ENCODE data around the gene REV3L. TPM values are rescaled to one million over a fixed set of nuclear protein-coding genes. Genes with fewer than 3 reads are reported as not detected.

The REV3L gene
- total and polyA plus RNA-seq, 2 of the 13 experiments (the other 11 are each of a cell fraction or from before 2014, with no cell fraction given): 12.8 to 31.3 TPM

DNA sequence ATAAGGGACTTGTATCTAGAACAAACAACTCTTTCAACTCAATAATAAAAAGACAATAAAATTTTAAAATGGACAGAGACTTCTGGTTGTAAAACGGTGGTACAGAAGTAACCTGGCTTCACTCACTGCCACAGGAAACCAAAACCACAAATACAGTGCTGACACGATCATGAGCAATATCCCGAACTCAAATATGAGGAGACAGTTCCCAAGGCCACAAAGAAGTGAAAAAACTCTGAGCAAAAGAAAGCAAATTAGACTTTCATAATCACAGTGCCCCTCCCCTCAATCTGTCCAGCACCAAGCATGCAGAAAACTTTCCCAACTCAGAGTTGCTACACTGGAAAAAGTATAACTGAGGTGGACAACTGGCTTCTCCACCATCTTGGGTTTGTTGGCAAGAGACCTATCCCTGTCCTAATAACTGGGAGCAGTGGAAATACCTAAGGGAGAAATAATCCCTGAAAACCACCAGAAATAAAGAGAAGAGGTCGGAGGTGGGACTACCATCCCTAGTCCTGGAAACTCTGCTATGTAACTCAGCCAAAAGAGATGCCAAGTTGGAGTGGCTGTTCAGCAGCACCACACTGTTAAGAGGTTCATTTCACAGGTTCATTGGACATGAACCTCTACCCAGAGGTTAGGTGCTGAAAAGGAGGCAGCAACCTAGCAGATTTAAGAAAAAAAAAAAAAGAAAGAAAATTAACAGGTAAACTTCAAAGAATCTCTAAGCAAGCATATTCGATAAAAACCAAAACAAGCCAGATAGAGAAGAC lies 55.5 kb downstream of the REV3L start (continued):
- TF ChIP-seq, protein P1, sequence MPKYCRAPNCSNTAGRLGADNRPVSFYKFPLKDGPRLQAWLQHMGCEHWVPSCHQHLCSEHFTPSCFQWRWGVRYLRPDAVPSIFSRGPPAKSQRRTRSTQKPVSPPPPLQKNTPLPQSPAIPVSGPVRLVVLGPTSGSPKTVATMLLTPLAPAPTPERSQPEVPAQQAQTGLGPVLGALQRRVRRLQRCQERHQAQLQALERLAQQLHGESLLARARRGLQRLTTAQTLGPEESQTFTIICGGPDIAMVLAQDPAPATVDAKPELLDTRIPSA (CRISPR knock-in tag; IDR thresholded peaks at IDR 0.05; ENCODE audit: borderline replicate concordance): no peak
- TF ChIP-seq ZNF850 (CRISPR knock-in tag; conservative IDR thresholded peaks at IDR 0.05) (no peak), ZNF724P (CRISPR knock-in tag; IDR thresholded peaks at IDR 0.05; ENCODE audit: borderline replicate concordance) (no peak), NBN (conservative IDR thresholded peaks at IDR 0.05) (no peak), ZNF746 (CRISPR knock-in tag; IDR thresholded peaks at IDR 0.05) (no peak), SOX6 (IDR thresholded peaks at IDR 0.05) (no peak), SOX6 (CRISPR knock-in tag; IDR thresholded peaks at IDR 0.05) (peak; percentile 22; the same call in 1 of the 2 replicates), KLF12 (CRISPR knock-in tag; IDR thresholded peaks at IDR 0.05; ENCODE audit: borderline replicate concordance) (no peak), GTF2F1 (IDR thresholded peaks at IDR 0.05; ENCODE audit: low read length) (no peak), XRCC5 (optimal IDR thresholded peaks at IDR 0.05; ENCODE audit: low read length) (no peak), ZSCAN29 (CRISPR knock-in tag; conservative IDR thresholded peaks at IDR 0.05) (no peak), NR2F2 (IDR thresholded peaks at IDR 0.05; ENCODE audit: borderline replicate concordance, low read depth) (no peak), ZNF510 (CRISPR knock-in tag; IDR thresholded peaks at IDR 0.05; ENCODE audit: low read depth) (no peak), ARHGAP35 (CRISPR knock-in tag; IDR thresholded peaks at IDR 0.05; ENCODE audit: borderline replicate concordance) (no peak), HES4 (CRISPR knock-in tag; IDR thresholded peaks at IDR 0.05; ENCODE audit: borderline replicate concordance) (no peak), TCF7L2 (IDR thresholded peaks at IDR 0.05; ENCODE audit: low read depth, low read length) (no peak)
- TF ChIP-seq, protein P2, sequence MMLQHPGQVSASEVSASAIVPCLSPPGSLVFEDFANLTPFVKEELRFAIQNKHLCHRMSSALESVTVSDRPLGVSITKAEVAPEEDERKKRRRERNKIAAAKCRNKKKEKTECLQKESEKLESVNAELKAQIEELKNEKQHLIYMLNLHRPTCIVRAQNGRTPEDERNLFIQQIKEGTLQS (CRISPR knock-in tag; IDR thresholded peaks at IDR 0.05): no peak
- TF ChIP-seq, protein P3, sequence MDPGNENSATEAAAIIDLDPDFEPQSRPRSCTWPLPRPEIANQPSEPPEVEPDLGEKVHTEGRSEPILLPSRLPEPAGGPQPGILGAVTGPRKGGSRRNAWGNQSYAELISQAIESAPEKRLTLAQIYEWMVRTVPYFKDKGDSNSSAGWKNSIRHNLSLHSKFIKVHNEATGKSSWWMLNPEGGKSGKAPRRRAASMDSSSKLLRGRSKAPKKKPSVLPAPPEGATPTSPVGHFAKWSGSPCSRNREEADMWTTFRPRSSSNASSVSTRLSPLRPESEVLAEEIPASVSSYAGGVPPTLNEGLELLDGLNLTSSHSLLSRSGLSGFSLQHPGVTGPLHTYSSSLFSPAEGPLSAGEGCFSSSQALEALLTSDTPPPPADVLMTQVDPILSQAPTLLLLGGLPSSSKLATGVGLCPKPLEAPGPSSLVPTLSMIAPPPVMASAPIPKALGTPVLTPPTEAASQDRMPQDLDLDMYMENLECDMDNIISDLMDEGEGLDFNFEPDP (CRISPR knock-in tag; conservative IDR thresholded peaks at IDR 0.05): no peak
- TF ChIP-seq, protein P4, sequence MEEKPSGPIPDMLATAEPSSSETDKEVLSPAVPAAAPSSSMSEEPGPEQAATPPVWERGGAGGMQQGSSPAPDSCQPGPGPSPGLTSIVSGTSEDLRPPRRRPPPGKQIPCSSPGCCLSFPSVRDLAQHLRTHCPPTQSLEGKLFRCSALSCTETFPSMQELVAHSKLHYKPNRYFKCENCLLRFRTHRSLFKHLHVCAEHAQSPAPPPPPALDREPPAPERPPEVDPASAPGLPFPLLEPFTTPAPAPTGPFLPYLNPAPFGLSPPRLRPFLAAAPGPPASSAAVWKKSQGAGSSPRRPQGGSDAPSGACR (CRISPR knock-in tag; IDR thresholded peaks at IDR 0.05): no peak
- TF ChIP-seq, protein P5, sequence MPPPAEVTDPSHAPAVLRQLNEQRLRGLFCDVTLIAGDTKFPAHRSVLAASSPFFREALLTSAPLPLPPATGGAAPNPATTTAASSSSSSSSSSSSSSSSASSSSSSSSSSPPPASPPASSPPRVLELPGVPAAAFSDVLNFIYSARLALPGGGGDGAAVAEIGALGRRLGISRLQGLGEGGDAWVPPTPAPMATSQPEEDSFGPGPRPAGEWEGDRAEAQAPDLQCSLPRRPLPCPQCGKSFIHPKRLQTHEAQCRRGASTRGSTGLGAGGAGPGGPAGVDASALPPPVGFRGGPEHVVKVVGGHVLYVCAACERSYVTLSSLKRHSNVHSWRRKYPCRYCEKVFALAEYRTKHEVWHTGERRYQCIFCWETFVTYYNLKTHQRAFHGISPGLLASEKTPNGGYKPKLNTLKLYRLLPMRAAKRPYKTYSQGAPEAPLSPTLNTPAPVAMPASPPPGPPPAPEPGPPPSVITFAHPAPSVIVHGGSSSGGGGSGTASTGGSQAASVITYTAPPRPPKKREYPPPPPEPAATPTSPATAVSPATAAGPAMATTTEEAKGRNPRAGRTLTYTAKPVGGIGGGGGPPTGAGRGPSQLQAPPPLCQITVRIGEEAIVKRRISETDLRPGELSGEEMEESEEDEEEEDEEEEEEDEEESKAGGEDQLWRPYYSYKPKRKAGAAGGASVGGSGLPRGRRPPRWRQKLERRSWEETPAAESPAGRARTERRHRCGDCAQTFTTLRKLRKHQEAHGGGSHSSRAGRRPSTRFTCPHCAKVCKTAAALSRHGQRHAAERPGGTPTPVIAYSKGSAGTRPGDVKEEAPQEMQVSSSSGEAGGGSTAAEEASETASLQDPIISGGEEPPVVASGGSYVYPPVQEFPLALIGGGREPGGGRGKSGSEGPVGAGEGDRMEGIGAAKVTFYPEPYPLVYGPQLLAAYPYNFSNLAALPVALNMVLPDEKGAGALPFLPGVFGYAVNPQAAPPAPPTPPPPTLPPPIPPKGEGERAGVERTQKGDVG (CRISPR knock-in tag; IDR thresholded peaks at IDR 0.05; ENCODE audit: borderline replicate concordance): no peak
- TF ChIP-seq, protein P6, sequence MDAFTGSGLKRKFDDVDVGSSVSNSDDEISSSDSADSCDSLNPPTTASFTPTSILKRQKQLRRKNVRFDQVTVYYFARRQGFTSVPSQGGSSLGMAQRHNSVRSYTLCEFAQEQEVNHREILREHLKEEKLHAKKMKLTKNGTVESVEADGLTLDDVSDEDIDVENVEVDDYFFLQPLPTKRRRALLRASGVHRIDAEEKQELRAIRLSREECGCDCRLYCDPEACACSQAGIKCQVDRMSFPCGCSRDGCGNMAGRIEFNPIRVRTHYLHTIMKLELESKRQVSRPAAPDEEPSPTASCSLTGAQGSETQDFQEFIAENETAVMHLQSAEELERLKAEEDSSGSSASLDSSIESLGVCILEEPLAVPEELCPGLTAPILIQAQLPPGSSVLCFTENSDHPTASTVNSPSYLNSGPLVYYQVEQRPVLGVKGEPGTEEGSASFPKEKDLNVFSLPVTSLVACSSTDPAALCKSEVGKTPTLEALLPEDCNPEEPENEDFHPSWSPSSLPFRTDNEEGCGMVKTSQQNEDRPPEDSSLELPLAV (CRISPR knock-in tag; conservative IDR thresholded peaks at IDR 0.05; ENCODE audit: low read depth): no peak

Measured in HepG2 (cell line).